Measurements from ENCODE around the gene FOXO6.

The FOXO6 gene

DNA sequence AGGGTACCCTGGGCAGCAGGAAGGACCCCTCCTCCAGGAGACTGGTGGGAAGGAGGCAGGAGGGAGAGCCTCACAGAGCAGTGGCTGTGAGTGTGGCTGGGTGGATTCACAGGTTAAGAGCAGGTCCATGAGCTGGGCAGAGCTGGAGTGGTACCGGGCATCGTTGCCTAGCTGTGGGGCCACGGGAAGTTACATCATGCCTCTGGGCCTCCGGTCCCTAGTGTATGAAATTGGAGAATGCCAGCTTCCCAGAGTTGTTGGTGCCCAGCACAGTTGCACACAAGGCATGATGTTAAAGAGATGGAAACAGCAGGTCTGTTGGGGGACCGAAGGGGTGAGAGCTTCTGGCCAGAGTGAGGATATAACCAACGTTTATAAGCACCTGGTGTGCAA lies 18.5 kb downstream of the FOXO6 start:
- Mint-ChIP-seq H3K27me3 (peaks cover 26% of the 10 kb centered on the region), H3K4me3 (peak overlapping the region; percentile 17), H3K4me1 (ENCODE audit: low read depth) (peaks cover 12% of the 10 kb centered on the region), H3K36me3 (no peaks in the 10 kb centered on the region), H3K9me3 (ENCODE audit: low read depth) (no peaks in the 10 kb centered on the region), H3K27ac (no peak overlapping the region)

DNA sequence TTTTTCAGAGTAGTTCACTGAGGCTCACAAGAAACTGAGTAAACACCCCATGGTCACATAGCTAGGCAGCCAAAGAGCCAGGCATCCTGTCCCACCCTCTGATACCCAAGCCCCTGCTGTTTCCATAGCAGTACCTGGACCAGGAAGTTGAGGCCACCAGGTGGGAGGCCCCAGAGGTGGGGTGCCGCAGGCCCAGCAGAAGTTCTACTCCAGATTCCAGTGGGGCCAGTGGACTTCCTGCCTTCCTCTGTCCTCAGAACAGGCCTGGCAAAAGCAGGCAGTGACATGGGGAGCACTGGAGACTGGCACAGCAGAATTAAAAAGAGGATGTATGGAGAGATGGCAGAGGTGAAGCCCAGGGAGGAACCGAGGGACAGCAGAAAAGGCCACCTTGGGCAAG lies 19.0 kb downstream of the FOXO6 start:
- no peaks in the 10 kb centered on the region for H3K9me3 Mint-ChIP-seq (ENCODE audit: low read depth)
- peak overlapping the region; percentile 53 for H3K4me3 Mint-ChIP-seq
- H3K36me3 Mint-ChIP-seq = no peaks in the 10 kb centered on the region
- no peak overlapping the region for H3K27ac Mint-ChIP-seq
- H3K4me1 Mint-ChIP-seq (ENCODE audit: low read depth) = peaks cover 12% of the 10 kb centered on the region
- peaks cover 30% of the 10 kb centered on the region for H3K27me3 Mint-ChIP-seq

DNA sequence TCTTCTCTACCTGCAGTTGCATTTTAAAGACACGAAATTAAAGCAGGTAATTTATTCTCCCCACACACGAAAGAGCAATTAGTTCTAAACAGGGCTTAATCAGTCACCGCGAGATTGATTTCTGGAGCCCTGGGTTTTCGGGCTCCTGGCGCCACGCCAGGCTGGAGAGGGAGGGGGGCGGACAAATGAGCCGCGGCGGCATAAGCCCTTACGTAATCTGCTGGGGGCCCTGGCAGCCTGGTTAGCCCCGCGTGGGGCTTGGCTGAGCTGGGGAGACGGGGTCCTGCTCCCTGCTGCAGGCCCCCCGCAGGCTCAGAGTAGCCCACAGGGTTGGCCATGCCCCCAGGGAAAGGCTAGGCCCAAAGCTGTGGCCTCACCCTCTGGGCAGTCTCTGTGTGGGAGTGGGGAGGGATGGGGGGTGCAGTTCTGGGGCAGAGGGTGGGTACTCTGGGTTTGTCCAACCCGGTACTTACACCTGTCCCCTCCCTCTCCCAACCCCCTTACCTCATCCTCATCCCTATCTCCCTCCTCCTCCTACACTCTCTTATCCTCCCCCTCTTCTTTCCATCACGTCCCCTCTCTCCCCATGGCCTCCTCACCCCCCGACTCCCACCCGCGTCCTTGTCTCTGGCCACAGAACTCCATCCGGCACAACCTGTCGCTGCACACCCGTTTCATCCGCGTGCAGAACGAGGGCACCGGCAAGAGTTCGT lies 19.9 kb downstream of the FOXO6 start:
- H3K4me1 Mint-ChIP-seq (ENCODE audit: low read depth) = peaks cover 12% of the 10 kb centered on the region
- H3K36me3 Mint-ChIP-seq = no peaks in the 10 kb centered on the region
- peaks cover 24% of the 10 kb centered on the region for H3K27me3 Mint-ChIP-seq
- H3K4me3 Mint-ChIP-seq = peak overlapping the region; percentile 84
- no peaks in the 10 kb centered on the region for H3K9me3 Mint-ChIP-seq (ENCODE audit: low read depth)
- no peak overlapping the region for H3K27ac Mint-ChIP-seq

DNA sequence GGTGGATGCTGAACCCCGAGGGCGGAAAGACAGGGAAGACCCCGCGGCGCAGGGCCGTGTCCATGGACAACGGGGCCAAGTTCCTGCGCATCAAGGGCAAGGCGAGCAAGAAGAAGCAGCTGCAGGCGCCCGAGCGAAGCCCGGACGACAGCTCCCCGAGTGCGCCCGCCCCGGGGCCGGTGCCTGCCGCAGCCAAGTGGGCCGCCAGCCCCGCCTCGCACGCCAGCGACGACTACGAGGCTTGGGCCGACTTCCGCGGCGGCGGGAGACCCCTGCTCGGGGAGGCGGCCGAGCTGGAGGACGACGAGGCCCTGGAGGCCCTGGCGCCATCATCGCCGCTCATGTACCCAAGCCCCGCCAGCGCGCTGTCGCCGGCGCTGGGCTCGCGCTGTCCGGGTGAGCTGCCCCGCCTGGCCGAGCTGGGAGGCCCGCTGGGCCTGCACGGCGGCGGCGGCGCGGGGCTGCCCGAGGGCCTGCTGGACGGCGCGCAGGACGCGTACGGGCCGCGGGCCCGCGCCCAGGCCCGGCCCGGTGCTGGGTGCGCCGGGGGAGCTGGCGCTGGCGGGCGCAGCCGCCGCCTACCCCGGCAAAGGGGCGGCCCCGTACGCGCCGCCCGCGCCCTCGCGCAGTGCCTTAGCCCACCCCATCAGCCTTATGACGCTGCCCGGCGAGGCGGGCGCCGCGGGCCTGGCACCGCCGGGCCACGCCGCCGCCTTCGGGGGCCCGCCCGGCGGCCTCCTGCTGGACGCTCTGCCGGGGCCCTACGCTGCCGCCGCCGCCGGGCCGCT lies 20.7 kb downstream of the FOXO6 start:
- Mint-ChIP-seq H3K27me3 (peaks cover 21% of the 10 kb centered on the region), H3K9me3 (ENCODE audit: low read depth) (no peaks in the 10 kb centered on the region), H3K36me3 (no peaks in the 10 kb centered on the region), H3K4me3 (peak overlapping the region; percentile 84), H3K4me1 (ENCODE audit: low read depth) (peaks cover 12% of the 10 kb centered on the region), H3K27ac (no peak overlapping the region)

DNA sequence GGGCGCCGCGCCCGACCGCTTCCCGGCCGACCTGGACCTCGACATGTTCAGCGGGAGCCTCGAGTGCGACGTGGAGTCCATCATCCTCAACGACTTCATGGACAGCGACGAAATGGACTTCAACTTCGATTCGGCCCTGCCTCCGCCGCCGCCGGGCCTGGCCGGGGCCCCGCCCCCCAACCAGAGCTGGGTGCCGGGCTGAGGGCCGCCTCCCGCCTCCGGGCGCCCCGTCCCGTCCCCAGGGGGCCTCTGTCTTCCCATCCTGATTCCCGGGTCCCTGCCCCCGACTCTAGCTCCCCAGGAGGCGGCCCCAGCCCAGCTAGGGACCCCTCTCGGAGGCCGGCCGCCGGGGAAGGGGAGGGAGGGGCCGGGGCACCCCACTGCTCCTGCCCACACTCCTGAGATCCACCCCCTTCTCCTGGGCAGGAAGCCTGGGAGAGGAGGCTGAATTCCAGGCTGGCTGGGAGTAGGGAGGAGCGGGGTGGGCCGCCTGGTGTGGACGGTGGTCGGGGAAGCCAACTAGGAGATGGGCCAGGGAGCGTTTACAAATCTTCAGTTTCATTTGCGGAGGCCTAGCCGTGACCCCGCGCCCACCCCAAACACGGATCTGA lies 21.4 kb downstream of the FOXO6 start:
- no peaks in the 10 kb centered on the region for H3K9me3 Mint-ChIP-seq (ENCODE audit: low read depth)
- H3K27ac Mint-ChIP-seq = no peak overlapping the region
- H3K27me3 Mint-ChIP-seq = peaks cover 19% of the 10 kb centered on the region
- H3K4me1 Mint-ChIP-seq (ENCODE audit: low read depth) = peaks cover 12% of the 10 kb centered on the region
- peak overlapping the region; percentile 60 for H3K4me3 Mint-ChIP-seq
- H3K36me3 Mint-ChIP-seq = no peaks in the 10 kb centered on the region

GRCh38 chr1:41383094-41383852 lies 22.0 kb downstream of the FOXO6 start:
- peaks cover 12% of the 10 kb centered on the region for H3K4me1 Mint-ChIP-seq (ENCODE audit: low read depth)
- no peak overlapping the region for H3K27ac Mint-ChIP-seq
- no peaks in the 10 kb centered on the region for H3K9me3 Mint-ChIP-seq (ENCODE audit: low read depth)
- peaks cover 19% of the 10 kb centered on the region for H3K27me3 Mint-ChIP-seq
- H3K36me3 Mint-ChIP-seq = no peaks in the 10 kb centered on the region
- peak overlapping the region; percentile 76 for H3K4me3 Mint-ChIP-seq

DNA sequence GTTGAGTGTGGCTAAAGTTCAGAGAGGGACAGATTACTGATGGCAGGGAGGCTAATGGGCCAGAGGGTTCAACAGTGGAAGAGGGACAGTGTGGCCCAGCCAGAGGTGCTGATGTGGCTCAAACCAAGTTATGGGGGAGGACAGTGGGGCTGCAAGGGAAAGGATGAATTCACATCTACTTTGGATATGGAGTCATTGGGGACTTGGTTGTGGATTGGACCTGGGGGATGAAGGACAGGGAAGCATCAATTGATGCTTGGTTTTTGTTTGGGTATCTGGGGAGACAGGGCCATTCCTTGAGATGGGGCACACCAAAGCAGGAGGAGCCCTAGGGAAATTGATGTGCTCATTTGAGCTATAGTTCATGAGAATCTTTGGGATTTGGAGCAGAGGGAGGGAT lies 23.3 kb downstream of the FOXO6 start:
- no peak overlapping the region for H3K27ac Mint-ChIP-seq
- no peaks in the 10 kb centered on the region for H3K36me3 Mint-ChIP-seq
- no peak overlapping the region for H3K4me3 Mint-ChIP-seq
- H3K9me3 Mint-ChIP-seq (ENCODE audit: low read depth) = no peaks in the 10 kb centered on the region
- H3K27me3 Mint-ChIP-seq = peaks cover 19% of the 10 kb centered on the region
- peaks cover 12% of the 10 kb centered on the region for H3K4me1 Mint-ChIP-seq (ENCODE audit: low read depth)

DNA sequence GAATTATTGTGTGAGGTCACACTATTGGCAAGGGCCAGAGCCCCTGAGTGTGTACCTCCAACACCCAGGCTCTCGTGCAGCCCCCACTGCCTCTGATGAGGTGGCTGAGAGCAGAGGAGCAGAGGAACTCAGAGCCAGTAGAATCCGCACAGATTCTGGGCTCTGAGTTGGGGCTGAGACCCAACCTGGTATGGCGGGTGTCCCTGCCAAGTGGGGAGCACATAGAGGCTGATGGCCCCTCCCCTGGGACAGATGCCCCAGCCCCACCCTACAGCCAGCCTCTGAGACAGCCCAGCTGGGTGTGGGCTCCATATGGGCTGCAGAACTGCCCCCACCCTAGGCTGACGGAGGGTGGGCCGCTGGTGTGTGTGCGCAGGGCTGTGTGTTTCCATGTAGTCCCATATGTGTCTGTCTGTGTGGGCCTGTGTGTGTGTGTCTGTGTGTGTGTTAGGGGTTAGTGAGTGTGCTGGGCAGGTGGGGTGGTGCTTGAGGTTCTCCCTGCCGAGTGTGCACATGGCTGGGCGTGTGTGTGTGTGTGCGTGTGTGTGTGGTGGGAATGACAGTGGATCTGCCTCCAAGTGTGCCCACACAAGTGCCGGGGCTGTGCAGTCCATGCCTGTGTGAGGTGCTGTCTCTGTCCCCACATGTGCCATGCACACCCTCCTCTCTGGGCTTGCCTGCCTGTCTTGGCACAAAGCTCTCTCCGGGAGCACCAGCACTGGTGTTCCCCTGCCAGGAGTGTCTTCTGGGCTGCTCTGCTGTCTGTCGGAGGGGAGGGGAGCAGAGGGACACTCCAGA lies 24.4 kb downstream of the FOXO6 start:
- peaks cover 19% of the 10 kb centered on the region for H3K27me3 Mint-ChIP-seq
- no peak overlapping the region for H3K4me3 Mint-ChIP-seq
- no peak overlapping the region for H3K27ac Mint-ChIP-seq
- peaks cover 12% of the 10 kb centered on the region for H3K4me1 Mint-ChIP-seq (ENCODE audit: low read depth)
- no peaks in the 10 kb centered on the region for H3K36me3 Mint-ChIP-seq
- no peaks in the 10 kb centered on the region for H3K9me3 Mint-ChIP-seq (ENCODE audit: low read depth)

DNA sequence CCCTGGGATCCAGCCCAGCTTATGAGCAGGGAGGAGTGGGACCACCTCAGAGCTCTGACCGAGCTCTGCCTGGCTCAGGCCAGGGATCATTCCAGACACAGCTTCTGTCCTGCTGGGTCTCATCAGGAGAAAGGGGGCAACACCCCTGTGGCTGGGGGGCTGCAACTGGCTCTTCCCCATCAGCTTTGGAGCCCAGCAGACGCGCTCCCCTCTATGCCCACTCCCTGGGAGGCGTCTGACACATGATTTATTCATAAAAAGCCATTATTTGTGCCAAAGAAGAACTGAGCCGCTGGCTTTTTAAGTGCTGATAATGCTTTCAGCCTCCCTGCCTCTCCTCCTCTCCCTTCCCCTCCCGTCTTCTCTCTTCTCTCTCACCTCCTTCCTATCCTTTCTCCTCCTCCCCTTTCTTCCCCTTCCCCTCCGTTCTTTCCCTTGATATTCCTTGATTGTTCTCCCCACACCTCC lies 25.0 kb downstream of the FOXO6 start:
- Mint-ChIP-seq H3K27ac (no peak overlapping the region), H3K9me3 (ENCODE audit: low read depth) (no peaks in the 10 kb centered on the region), H3K4me3 (no peak overlapping the region), H3K4me1 (ENCODE audit: low read depth) (peaks cover 9% of the 10 kb centered on the region), H3K27me3 (peaks cover 18% of the 10 kb centered on the region), H3K36me3 (no peaks in the 10 kb centered on the region)

DNA sequence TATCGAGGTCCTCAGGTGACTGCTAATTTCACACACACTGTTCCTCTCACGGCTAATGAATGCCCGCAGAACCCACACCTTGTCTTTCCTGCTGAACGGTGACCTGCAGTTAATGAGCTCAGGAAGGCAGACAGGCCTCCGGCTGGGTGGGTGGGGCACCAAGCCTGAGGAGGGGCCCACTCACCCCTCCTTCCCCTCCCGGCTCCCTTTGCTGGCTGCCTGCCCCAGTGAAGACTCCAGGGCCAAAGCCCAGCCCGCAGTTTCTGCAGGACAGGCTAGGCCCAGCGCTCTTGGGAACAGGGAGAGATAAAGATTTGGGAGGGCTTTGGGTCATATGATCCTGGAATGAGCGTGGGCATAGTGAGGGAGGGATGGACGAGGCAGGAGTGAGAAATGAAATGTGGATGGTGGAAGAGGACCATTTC lies 26.4 kb downstream of the FOXO6 start:
- peaks cover 8% of the 10 kb centered on the region for H3K4me1 Mint-ChIP-seq (ENCODE audit: low read depth)
- H3K4me3 Mint-ChIP-seq = no peak overlapping the region
- H3K9me3 Mint-ChIP-seq (ENCODE audit: low read depth) = no peaks in the 10 kb centered on the region
- H3K36me3 Mint-ChIP-seq = no peaks in the 10 kb centered on the region
- H3K27ac Mint-ChIP-seq = no peak overlapping the region
- peaks cover 16% of the 10 kb centered on the region for H3K27me3 Mint-ChIP-seq

DNA sequence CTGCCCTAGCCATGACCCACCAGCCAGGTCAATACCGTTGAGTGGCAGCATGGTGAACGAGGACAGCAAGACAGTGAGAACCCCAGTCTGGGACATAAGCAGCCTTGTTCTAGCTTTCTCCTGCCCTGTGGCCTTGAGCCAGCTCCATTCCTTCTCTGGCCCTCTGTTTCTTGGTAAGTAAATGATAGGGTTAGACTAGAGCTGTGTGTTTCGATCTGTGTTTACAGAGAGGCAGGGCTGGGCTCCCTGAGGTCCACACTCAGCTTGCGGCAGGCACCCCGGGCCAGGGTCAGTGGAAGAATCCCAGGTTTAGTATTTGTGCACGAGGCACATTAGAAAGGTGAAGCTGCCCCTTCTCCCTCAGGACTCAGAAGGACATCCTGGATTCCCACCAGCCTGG lies 27.3 kb downstream of the FOXO6 start:
- Mint-ChIP-seq H3K27me3 (peaks cover 13% of the 10 kb centered on the region), H3K9me3 (ENCODE audit: low read depth) (no peaks in the 10 kb centered on the region), H3K4me1 (ENCODE audit: low read depth) (peaks cover 3% of the 10 kb centered on the region), H3K27ac (no peak overlapping the region), H3K36me3 (no peaks in the 10 kb centered on the region), H3K4me3 (no peak overlapping the region)

DNA sequence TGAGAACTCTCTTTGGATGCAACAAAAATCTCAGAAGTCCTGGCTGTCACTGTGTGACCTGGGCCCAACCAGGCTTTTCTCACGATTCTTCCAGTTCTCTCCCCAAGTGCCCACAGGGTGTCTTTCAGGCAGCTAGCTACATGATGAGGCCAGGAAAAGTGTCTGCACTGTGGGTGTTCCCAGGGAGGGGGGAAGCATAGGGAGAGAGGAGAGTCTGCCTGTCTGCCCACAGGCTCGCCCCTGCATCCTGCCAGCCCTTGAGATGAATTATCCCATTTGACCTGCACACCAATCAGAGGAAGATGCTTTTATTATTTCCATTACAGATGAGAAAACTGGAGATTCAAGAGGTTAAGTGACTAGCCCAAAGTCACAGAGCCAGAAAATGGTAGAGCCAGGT lies 27.8 kb downstream of the FOXO6 start:
- Mint-ChIP-seq H3K27ac (no peak overlapping the region), H3K9me3 (ENCODE audit: low read depth) (no peaks in the 10 kb centered on the region), H3K4me1 (ENCODE audit: low read depth) (no peaks in the 10 kb centered on the region), H3K27me3 (peaks cover 10% of the 10 kb centered on the region), H3K4me3 (no peak overlapping the region), H3K36me3 (no peaks in the 10 kb centered on the region)

DNA sequence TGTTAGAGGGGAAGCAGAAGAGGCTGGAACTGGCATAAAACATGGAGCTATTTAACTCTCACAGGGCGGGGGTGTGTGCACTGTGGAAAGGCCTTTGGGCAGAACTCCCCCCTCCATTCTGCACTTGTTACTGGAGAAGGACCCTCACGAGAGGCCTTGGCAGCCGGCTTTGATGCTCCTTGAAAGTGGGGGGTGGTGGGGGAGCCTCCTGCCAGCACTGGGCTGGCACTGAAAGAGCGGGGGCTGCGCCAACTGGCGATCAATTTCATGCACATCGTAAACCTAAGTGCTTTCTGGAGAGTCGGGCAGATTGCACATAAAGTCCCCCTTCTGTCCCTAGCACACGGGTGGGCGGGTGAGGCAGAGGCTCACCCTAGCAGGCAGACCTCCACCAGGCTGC lies 28.9 kb downstream of the FOXO6 start:
- Mint-ChIP-seq H3K27me3 (peaks cover under 1% of the 10 kb centered on the region), H3K4me3 (no peak overlapping the region), H3K27ac (no peak overlapping the region), H3K36me3 (no peaks in the 10 kb centered on the region), H3K4me1 (ENCODE audit: low read depth) (no peaks in the 10 kb centered on the region), H3K9me3 (ENCODE audit: low read depth) (no peaks in the 10 kb centered on the region)

DNA sequence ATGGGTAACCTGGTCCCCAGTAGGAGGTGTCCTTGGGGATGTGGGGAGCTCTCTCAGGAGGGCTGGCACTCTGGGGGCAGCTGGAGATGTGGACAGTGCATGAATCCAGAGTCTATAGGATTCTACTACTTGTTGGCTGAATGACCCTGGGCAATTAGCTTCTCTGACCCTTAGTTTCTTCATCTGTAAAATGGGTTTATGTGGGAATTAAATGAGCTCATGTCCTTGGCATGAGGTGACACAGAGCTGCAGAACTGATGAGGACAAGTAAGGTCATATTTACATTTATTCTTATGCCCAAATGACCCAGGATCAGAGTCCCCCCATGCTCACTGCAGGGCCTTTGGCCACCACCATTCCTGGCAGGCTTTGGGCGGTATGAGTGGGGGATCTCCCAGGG lies 29.3 kb downstream of the FOXO6 start:
- Mint-ChIP-seq H3K27ac (no peak overlapping the region), H3K27me3 (peaks cover under 1% of the 10 kb centered on the region), H3K4me3 (no peak overlapping the region), H3K4me1 (ENCODE audit: low read depth) (no peaks in the 10 kb centered on the region), H3K9me3 (ENCODE audit: low read depth) (no peaks in the 10 kb centered on the region), H3K36me3 (no peaks in the 10 kb centered on the region)

Measured in activated naive CD8-positive, alpha-beta T cell (primary cell).